ENCODE data around the gene TRIP13.

The TRIP13 gene

GRCh38 chr5:962801-963200 is 70.1 kb downstream of the TRIP13 start:
- ChIA-PET CTCF (no interaction called here), POLR2A (no interaction called here)
- H3K4me3 ChIP-seq (ENCODE audit: low read depth, low read length): no peak overlapping the region
- H3K27ac ChIP-seq (ENCODE audit: extremely low read depth, low read depth, low read length): no peak overlapping the region
- no peaks in the 10 kb centered on the region for H3K9me3 ChIP-seq (ENCODE audit: control insufficient read depth, insufficient read depth, low read depth, low read length)
- H3K36me3 ChIP-seq (ENCODE audit: control insufficient read depth in 2 of 2, insufficient read depth in 1 of 2, low read length in 2 of 2): no peaks in the 10 kb centered on the region
- TF ChIP-seq ZNF521 (tag by site-specific recombination; IDR thresholded peaks at IDR 0.05) (no peak), ZNF645 (tag by site-specific recombination; IDR thresholded peaks at IDR 0.05) (no peak), TCF7L2 (IDR thresholded peaks at IDR 0.05; ENCODE audit: borderline replicate concordance, low read depth, low read length) (no peak), ZNF341 (tag by site-specific recombination; IDR thresholded peaks at IDR 0.05; ENCODE audit: low read depth) (no peak)
- no peaks in the 10 kb centered on the region; the same call in 1 of the 2 replicates for H3K4me1 ChIP-seq (ENCODE audit: control insufficient read depth, insufficient read depth, low read length)

- TF ChIP-seq ZNF548 (tag by site-specific recombination; IDR thresholded peaks at IDR 0.05) (no peak), KLF8 (tag by site-specific recombination; IDR thresholded peaks at IDR 0.05) (no peak), FEZF1 (tag by site-specific recombination; IDR thresholded peaks at IDR 0.05) (no peak), ZNF776 (tag by site-specific recombination; IDR thresholded peaks at IDR 0.05; ENCODE audit: borderline replicate concordance) (no peak), ZNF473 (tag by site-specific recombination; IDR thresholded peaks at IDR 0.05) (no peak), ZNF785 (tag by site-specific recombination; IDR thresholded peaks at IDR 0.05) (no peak), MEIS1 (CRISPR knock-in tag; IDR thresholded peaks at IDR 0.05; ENCODE audit: borderline replicate concordance) (no peak), ZNF174 (tag by site-specific recombination; IDR thresholded peaks at IDR 0.05) (no peak), ZNF121 (tag by site-specific recombination; IDR thresholded peaks at IDR 0.05) (no peak), ZNF701 (tag by site-specific recombination; IDR thresholded peaks at IDR 0.05) (no peak), ZNF146 (tag by site-specific recombination; IDR thresholded peaks at IDR 0.05) (no peak)
- no peak overlapping the region for H3K27ac ChIP-seq (ENCODE audit: extremely low read depth, low read depth, low read length)
- no peak overlapping the region for H3K4me3 ChIP-seq (ENCODE audit: low read depth, low read length)
- H3K9me3 ChIP-seq (ENCODE audit: control insufficient read depth, insufficient read depth, low read depth, low read length): no peaks in the 10 kb centered on the region
- ChIA-PET CTCF (no interaction called here), POLR2A (no interaction called here)
- no peaks in the 10 kb centered on the region for H3K36me3 ChIP-seq (ENCODE audit: control insufficient read depth in 2 of 2, insufficient read depth in 1 of 2, low read length in 2 of 2)
- H3K4me1 ChIP-seq (ENCODE audit: control insufficient read depth, insufficient read depth, low read length): no peaks in the 10 kb centered on the region
Measured at GRCh38 chr5:963310-963672, 70.6 kb downstream of the TRIP13 start.

DNA sequence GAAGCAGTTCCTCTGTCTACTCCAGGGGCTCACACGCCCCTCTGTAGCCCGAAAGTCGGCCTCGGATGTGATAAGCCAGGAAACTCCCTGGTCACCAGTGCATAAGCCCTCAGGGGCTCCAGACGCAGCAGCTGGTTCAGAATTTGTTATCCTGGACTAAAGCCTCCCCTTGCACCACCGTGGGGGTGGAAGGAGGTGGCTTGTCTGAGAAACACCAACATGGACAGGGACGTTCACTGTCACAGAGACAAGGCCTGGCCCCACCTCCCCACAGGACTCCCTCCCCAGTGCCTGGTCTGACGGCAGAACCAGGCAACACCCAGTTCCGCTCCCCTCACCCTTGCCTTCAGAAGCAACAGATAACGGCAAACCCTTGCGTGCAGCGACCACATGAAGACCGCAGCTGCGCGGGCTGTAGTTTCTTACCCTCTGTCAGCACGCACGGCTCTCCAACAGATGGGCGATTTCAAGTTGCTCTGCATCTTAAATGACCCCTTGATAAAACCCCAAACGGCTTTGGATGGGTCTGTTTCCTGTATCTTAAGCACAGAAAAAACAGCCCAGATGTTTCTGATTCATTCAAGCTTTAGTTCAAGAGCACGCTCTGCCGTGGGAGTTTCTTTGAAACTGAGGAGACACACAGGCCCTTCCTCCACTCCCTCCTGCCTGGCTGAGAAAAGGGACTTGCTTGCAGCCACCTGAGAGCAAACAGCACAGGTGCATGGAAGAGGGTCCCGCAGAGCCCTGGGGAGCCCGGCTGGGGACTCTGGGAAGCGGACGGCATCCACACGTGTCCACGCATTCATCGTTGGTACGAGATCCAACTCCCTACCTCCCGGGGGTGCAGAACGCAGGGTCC is 71.2 kb downstream of the TRIP13 start:
- POLR2A ChIA-PET: no interaction called here
- TF ChIP-seq ZNF211 (tag by site-specific recombination; IDR thresholded peaks at IDR 0.05; ENCODE audit: low read depth) (no peak), ZNF549 (tag by site-specific recombination; IDR thresholded peaks at IDR 0.05) (no peak), GLIS1 (tag by site-specific recombination; IDR thresholded peaks at IDR 0.05) (no peak), ZNF473 (tag by site-specific recombination; IDR thresholded peaks at IDR 0.05) (no peak), ZFP69B (tag by site-specific recombination; IDR thresholded peaks at IDR 0.05) (no peak), ZNF148 (tag by site-specific recombination; IDR thresholded peaks at IDR 0.05; ENCODE audit: borderline replicate concordance) (no peak), ZNF76 (tag by site-specific recombination; IDR thresholded peaks at IDR 0.05; ENCODE audit: borderline replicate concordance, low read depth) (no peak)
- H3K4me1 ChIP-seq (ENCODE audit: control insufficient read depth, insufficient read depth, low read length): no peaks in the 10 kb centered on the region
- H3K27ac ChIP-seq (ENCODE audit: extremely low read depth, low read depth, low read length): no peak overlapping the region
- no peak overlapping the region for H3K4me3 ChIP-seq (ENCODE audit: low read depth, low read length)
- H3K36me3 ChIP-seq (ENCODE audit: control insufficient read depth in 2 of 2, insufficient read depth in 1 of 2, low read length in 2 of 2): no peaks in the 10 kb centered on the region
- no peaks in the 10 kb centered on the region for H3K9me3 ChIP-seq (ENCODE audit: control insufficient read depth, insufficient read depth, low read depth, low read length)
- CTCF ChIA-PET: no interaction called here

Measured in HEK293 (cell line).